SW480 (cell line): ENCODE results near the gene DENND5B.

ENCODE experiments used
- DNase-seq: peaks from one replicate; pipeline ENCODE4 v3.0.0-alpha.2; 2016; ENCODE audit warnings: low spot score

The DENND5B gene

DNA sequence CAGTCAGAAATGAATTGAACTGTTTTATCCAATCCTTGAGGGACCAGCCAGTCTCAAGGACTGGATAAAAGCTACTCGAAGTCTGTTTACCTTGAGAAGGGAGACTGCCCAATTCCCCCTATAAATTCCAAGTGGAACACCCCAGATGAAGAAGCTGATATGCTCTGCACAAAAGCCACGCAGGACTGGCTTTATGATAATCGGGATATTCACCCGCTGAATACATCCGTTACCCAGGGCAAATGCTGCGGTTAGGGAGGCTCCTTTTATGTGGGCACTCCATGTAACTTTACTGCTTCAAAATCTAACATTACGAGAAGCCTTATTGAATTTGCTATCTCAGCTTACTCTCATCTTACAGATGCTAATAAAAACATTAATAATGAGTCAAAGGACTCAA lies 119.1 kb downstream of the DENND5B start:
- DNase-seq, result peak; percentile 94

DNA sequence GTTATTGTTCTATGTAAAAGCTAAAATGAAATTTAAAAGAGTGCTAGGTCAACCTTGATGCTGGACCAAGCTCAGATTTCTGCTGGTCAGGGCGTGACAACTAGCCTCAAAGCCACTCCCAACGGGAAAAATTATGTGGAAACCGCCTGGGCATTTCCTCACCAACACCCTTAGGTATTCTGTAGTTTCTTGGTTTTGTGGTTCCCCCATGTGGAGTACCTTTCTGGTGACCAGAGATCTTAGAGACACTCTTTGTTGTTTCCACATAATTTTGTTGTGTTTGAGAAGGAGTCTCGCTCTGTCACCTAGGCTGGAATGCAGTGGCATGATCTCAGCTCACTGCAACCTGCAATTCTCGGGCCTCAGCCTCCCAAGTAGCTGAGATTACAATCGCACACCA lies 119.9 kb downstream of the DENND5B start:
- DNase-seq, result peak; percentile 28

DNA sequence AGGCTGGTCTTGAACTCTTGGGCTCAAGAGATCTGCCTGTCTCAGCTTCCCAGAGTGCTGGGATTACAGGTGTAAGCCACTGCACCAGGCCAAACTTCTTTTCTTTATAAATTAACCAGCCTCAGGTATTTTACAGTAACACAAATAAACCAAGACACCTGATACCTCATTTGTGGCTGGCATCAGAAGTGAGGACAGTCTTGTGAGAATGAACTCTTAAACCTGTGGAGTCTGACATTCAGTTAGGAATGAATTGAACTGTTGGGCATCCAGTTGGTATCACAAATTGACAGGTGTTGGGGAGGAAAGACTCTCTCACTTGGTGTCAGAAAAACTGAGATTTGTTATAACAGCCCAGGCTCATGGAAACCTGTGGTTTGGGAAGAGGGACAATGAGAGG lies 120.5 kb downstream of the DENND5B start:
- no peak for DNase-seq

DNA sequence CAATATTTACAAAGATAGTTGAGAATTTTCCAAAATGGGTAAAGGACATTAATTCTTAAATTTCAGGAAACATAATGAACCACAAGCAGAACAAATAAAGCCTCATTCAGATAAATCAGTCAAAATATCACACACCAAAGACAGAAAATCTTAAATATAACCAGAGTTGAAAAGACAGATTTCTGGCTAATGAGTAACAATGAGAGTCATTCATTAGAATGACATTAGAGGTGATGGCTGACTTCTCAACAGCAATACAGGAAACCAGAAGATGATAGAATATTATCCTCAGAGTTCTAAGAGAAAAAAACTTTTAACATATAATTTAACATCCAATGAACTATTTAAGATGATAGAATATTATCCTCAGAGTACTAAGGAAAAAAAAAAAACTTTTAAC lies 124.2 kb downstream of the DENND5B start:
- no peak for DNase-seq

DNA sequence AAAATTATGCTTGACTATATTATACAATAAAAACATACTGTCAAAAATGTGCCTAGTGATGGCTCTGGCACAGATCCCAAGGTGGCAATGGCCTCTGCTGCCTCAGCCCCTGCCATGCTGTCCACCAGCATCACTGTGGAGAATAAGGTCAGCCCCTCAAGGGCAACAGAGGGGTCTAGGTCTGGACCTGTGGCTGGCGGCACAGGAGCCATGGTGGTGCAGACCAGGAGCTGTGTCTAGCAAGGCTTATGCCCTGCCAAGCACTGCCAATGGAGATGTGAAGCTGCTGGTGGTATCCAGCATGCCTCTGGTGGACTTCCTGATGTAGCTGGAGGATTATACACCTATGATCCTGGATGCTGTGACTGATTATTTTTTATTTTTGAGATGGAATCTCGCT lies 125.9 kb downstream of the DENND5B start:
- DNase-seq, result no peak

DNA sequence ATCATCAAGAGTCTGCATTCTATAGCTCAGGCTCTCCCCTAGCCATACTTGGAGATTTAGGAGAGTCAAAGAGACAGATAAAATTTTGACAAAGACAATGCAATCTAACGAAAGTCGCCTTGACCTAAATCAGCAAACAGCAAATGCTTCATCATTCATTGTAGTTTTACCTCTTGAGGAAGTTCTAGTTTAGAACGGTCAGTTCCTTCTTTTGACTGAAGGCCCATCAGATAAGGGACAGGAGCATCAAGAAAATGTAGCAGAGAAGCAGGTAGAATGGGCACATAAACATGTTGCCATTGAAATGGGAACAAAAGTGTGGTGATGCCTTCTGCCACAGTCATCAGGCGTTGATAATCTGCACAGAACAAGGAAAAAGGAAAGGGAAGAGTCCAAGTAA lies 130.9 kb downstream of the DENND5B start:
- no peak for DNase-seq

DNA sequence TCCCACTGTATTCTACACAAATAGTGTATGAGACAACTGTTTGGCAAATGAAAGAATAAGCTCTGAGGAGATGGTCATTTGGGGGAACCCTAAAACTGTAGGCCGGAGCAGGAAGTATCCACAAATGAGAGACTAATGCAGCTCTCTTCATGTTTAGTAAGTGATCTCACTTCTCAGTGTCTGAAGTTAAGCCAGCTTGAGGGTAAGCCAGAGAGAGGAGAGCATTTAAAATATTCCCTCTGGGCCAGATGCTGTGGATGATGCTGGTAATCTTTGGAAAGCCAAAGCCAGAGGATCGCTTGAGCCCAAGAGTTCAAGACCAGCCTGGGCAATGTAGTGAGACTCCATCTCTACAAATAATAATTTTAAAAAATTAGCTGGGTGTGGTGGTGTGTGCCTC lies 134.4 kb downstream of the DENND5B start:
- DNase-seq, result no peak

DNA sequence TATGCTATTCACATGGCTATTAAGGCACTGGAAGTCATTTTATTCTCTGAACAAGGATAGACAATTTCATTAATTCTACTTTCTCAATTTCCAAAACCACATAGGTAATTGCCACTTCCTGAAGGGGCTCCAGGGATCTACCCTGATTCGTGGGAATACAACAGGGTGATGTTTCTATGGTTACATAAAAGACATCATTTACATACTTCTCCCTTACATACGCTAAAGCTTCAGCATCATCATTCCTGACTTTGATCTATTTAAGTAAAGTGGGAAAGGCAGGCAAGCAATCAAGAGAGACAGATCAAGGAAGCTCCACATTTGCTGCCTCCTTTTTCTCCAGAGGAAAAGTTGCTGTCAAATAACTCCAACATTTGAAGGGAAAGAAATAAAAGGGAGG lies 146.2 kb downstream of the DENND5B start:
- peak; percentile 11 for DNase-seq

DNA sequence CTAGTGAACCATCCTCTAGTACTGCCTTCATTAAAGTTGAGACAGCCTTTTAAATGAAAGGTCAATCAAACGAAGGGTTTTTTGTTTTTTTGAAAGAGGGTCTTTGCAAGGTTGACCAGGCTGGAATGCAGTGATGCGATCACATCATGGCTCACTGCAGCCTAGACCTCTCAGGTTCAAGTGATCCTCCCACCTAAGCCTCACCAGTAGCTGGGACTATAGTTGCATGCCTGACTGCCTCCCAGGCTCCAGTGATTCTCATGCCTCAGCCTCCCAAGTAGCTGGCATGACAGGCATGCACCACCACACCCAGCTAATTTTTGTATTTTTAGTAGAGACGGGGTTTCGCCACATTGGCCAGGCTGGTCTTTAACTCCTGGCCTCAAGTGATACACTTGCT lies 150.3 kb downstream of the DENND5B start:
- DNase-seq, result no peak

DNA sequence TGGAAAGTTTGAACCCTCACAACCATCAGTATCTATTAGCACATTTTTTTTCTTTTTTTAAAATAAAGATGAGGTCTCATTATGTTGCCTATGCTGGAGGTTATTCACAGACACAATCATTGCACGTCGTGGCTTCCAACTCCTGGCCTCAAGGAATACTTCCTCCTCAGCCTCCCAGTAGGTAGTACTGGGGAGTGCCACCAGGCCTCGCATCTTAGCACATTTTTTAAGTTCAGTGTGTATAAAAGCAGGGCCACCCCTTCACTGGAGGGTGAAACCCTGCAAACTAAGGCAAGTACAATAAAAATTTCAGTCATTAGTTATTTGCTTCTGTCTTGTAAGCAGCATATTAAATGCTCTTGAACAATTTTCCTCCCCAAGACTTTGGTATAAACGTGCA lies 150.8 kb downstream of the DENND5B start:
- DNase-seq, result no peak

DNA sequence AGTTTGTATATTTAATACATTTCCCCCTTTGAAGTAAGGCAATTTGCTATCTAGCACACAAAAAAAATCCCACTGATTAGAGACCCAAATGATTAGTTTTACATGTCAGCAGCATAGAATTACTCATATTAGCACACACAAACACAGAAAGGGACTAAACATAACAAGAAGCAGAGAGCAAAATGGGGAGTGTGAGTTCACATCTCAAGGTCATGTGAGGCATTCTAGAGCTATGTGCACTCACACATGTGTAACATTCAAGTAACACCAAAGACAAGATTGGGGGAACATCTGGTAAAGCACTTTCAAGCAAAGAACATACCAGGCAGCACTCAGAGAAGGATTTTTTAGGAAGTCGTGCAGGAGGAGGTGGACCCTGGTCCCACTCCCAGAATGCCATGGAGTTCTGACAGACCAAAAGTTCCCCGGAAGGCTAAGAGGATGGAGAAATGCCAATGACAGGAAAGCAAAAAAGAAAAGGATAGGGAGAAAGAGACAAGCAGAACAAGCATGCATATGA lies 159.2 kb downstream of the DENND5B start:
- DNase-seq, result no peak

DNA sequence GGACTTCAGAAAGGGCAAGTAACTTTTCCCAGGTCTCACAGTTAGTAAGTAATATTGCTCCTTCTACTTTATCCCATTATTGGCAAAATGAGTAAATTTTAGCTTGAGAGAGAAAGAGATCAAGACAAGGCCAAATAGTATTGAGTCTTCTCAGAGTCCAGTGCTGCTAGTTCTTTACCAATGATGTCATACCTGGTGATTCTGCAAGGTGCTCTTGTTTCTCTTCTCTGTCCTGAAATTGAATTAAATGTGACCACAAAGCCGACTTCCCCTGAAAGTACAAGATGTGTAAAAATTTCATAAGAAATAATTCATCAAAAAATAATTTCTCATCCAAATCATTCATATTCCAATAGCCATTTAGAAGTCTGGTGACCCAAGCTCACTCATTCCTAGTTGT lies 167.5 kb downstream of the DENND5B start:
- DNase-seq, result no peak

DNA sequence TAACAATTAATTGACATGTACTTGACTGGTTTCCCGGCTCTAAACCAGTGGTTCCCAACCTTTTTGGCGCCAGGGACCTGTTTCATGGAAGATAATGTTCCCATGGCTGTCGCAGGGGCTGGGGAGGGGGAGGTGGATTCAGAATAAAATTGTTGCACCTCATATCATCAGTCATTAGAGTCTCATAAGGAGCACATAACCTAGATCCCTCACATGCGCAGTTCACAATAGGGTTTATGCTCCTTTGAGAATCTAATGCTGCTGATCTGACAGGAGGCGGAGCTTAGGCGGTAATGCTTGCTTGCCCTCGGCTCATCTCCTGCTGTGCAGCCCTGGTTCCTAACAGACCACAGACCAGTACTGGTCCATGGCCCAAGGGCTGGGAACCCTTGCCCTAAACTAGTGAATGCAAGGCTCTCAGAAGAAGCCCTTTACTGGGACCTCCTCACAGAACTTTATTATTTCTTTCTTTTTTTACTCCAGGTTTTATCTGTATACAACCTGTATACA lies 178.6 kb downstream of the DENND5B start:
- DNase-seq, result no peak

DNA sequence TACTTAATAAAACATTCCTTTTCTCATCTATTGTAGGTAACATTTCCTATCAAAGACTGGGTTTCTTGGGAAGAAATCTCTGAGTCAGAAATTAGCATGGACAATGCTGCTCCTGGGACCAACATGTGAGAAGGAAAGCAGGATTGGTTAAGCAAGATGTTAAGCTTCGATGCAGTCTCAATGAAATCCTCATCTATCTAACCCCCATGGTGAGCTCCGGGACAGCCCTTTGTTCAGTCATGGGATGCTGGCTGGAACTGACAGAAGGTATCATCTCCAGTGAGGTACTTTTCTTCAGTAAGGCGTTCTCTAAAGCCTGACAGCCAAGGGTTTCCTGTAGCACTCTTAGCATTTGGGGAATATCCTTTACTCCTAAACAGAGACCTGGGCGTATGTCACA lies 182.2 kb downstream of the DENND5B start:
- no peak for DNase-seq

DNA sequence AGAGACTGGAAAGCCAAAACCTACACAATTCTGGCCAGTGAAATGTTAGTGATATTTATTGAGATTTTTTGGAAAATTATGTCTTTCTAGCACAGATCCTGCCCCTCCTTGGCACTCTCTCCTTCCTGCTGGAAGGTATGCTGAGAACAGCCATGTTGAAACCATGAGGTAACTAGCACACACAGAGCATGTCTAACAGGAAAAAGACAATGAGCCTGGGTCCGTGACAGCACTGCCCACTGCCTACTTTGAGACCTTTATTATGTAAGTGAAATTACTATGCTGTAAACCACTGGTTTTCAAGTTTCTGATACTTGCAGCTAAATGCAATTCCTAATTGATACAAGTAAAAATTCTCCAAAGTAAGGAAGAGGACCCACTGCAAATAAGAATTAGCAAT lies 183.4 kb downstream of the DENND5B start:
- no peak for DNase-seq

DNA sequence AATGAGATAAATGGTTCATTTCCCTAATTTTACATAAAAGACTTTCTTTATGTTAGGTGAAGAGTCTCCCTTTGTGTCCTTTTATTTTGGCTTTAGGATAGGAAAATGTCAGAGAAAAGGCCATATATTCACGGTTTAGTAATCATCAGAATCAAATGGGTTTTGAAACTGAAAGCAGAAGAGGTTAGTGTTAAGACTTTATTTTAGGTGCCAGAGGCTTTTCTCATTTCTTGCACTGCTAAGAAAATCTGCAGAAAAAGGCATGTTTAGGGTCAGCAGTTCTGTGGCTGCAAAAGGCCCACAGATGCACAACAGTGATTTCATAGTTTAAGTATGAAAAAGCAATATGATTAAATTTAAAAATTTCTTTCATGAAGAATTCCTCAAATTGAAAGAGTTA lies 184.6 kb downstream of the DENND5B start:
- DNase-seq, result no peak

DNA sequence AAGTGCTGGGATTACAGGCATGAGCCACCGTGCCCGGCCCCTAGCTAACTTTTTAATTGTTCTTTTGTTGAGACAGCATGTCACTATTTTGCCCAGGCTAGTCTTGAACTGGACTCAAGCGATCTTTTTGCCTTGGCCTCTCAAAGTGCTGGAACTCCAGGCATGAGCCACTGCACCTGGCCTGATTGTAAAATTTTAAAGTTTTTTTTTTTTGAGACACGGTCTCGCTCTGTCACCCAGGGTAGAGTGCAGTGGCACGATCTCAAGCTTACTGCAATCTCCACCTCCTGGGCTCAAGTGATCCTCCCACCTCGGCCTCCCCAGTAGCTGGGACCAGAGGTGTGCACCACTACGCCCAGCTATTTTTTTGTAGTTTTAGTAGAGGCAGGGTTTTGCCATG lies 185.9 kb downstream of the DENND5B start:
- no peak for DNase-seq

DNA sequence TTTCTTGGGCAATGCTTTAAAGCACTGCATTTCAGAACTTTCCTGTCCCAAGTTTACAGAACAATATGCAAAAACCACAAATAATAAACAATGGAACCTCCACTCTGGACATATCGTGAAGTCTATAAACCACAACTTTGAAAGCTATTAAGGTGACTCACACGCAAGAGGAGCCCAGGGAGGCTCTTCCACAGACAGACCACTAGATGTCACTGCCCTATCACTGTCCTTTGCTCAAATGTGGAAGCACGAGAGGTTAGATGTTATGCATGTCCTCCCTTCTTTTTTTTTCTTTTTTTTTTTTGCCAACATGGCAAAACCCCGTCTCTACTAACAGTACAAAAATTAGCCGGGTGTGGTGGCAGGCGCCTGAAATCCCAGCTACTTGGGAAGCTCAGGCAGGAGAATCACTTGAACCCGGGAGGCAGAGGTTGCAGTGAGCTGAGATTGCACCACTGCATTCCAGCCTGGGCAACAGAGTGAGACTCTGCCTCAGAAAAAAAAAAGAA lies 187.8 kb downstream of the DENND5B start:
- DNase-seq, result peak; percentile 96

DNA sequence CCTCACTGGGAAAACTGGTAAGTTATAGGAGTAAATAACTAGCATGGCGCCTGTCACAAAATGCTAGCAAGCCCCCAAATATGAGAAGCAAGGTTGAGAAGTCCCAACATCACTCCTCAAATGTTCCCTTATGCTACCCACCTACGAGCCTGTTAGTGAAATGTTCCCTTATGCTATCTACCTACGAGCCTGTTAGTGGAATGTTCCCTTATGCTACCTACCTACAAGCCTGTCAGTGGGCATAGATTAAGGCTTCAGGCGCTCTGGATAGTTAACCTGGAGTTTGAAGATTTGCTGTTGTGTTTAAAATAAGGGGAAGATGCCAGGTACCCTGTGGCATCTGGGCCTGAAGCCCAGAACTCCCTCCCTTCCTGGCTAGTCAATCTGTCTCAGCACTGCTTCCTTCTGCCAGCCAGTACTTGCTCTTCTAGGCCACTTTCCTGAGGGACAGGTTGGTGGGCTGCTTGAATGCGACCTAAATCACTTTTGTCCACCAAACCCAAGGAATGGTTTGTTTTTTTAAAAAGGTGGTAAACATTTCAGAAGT lies 197.9 kb downstream of the DENND5B start:
- no peak for DNase-seq

DNA sequence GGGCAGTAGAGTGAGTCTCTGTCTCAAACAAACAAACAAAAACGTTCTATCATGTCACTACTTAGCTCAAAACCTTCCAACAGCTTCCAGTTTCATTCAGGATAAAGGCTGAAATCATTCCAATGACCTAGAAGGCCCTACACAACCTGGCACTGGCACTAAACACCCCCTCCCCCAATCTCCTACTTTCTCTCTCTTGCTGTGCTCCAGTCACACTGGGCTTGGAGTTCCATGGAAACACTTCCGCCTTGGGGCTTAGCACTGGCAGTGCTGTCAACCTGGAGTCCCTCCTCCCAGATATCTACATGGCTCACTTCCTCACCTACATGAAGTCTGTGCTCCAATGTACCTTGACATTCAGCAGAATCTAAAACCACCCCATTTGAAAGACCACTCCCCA lies 199.9 kb downstream of the DENND5B start:
- DNase-seq, result no peak

DNA sequence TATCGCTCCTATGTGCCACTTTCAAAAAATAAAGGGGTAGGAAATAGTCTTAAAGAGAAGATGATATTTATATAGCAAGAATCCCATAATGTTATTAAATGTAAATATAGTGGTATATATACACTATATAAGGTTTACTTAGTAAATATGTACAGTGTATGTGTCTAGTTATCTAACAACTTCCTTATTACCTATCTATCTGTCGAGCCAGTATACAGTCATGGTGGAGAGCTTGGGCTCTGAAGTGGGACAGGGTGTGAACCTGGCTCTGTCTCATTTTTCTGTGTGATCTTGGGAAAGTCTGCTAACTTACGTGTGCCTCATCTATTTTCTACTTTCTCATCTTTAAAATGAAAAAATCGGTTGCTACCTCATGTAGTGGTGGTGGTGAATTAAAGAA lies 202.2 kb downstream of the DENND5B start:
- no peak for DNase-seq

DNA sequence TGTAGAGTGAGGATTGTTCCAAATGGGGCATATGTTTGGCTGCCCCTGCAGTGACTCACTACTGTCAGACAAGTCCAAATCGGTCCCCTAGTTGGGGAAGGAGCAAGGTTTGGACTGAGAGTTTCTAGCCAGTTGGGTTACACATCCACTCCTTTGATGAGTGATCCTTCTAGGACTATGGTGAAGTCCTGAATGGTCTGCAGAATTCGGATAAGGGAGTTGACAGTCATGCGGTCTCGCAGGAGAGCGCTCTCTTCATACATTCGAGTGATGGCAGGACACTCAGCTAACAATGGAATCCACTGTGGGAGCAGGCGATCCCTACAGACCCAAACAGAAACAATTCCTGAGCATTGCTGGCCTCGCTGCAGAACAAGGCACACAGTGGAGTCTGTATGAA lies 203.5 kb downstream of the DENND5B start:
- no peak for DNase-seq

DNA sequence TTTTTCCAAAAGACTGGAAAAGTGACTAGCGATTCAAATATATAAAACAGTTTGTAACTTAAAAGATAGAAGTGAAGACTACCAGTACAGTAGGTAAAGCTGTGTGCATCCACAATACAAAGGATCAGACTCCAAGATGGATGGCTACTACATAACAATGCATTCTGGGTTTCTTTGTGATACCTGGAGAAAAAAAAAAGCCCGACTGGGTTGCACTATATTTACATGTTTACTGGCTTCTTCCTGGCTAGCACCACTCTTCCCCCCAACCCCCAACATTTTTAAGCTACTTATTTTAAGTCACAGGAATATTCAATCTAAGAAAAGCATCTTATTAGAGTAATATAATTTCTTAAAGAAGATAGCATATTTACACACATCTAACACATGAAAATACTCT lies 203.9 kb downstream of the DENND5B start:
- DNase-seq, result no peak

DNA sequence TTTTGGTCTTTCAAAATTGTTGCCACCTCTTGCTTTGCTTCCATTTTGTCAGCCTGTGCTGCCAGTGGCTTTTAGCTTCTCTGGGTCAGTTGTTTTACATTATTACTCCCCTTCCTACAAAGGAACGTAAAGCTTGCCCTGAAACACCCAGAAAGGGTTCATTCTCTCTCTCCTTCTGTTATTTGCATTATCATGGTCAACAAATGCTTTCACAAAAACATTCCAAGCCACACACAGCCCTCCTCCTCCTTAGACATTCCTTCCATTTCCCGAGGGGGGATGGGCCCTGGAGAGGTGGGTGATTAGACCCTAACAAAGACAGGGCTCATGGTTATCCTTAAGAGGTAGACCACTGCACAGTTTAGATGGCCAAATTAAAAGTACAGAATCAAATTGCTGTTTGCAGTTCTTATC lies 204.6 kb downstream of the DENND5B start:
- DNase-seq, result no peak
